ENCODE data around the gene ACP6.

Gene ACP6

DNA sequence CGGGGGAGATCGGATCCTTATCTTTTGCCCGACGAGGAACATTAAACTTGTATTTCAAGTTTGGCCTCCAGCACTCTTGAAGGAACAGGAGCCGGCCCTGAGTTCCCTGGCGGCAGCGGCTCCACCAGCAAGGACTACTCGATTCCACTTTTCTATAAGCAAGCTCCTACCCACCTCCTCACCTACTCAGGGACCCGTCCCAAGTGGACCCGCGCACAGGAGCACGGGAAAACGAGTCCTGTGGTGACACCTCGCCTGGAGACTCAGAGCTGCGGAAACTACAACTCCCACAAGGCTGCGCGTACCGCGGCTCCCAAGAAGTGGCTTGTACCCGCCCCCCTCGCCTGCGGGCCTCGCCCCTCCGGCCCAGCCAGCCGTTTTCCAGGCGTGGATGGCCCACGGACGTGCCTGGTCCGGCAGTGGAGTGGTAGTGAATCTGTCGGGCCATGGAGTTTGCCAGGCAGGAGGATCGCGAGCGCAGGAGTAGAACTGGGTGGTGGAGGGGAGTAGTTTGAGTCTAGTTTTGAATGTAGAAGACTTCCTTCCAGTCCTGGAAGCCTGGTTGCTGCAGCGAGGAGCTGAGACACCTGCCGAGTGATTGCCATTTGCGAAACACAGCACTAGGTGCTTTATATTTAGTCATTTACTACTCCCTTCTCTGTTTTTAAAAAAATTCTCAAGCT lies at the start of gene ACP6:
ACP6 (minus strand) TSS at position 206 of the 683 bp plus-strand sequence. CDS start 476 bp downstream, outside the sequence.
- H3K4me3 ChIP-seq (replicated peaks; ENCODE audit: low read depth, low read length) = peak within 1 kb of the TSS; percentile 82
- TF ChIP-seq, protein P1, sequence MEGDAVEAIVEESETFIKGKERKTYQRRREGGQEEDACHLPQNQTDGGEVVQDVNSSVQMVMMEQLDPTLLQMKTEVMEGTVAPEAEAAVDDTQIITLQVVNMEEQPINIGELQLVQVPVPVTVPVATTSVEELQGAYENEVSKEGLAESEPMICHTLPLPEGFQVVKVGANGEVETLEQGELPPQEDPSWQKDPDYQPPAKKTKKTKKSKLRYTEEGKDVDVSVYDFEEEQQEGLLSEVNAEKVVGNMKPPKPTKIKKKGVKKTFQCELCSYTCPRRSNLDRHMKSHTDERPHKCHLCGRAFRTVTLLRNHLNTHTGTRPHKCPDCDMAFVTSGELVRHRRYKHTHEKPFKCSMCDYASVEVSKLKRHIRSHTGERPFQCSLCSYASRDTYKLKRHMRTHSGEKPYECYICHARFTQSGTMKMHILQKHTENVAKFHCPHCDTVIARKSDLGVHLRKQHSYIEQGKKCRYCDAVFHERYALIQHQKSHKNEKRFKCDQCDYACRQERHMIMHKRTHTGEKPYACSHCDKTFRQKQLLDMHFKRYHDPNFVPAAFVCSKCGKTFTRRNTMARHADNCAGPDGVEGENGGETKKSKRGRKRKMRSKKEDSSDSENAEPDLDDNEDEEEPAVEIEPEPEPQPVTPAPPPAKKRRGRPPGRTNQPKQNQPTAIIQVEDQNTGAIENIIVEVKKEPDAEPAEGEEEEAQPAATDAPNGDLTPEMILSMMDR (IDR thresholded peaks at IDR 0.05; ENCODE audit: low read length, missing control alignments) = no peak
- peak; percentile 96 for DNase-seq (ENCODE audit: low read depth)

DNA sequence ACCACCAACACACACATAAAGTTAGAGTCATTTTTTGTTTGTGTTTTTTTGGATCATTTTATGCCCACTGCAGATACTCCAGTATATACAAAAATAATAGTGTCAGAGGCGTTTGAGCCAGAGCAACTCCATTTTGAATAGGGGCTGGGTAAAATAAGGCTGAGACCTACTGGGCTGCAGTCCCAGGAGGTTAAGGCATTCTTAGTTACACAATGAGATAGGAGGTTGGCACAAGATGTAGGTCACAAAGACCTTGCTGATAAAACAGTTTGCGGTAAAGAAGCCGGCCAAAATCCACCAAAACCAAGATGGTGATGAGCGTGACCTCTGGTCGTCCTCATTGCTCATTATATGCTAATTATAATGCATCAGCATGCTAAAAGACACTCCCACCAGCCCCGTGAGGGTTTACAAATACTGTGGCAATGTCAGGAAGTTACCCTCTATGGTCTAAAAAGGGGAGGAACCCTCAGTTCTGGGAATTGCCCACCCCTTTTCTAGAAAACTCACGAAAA lies 49.4 kb upstream of the ACP6 start:
- TF ChIP-seq, protein P1 (IDR thresholded peaks at IDR 0.05; ENCODE audit: low read length, missing control alignments) = no peak
- DNase-seq (ENCODE audit: low read depth) = no peak
- no peak overlapping the region for H3K4me3 ChIP-seq (replicated peaks; ENCODE audit: low read depth, low read length)

- TF ChIP-seq, protein P1 (IDR thresholded peaks at IDR 0.05; ENCODE audit: low read length, missing control alignments) = no peak
- DNase-seq (ENCODE audit: low read depth) = no peak
- H3K4me3 ChIP-seq (replicated peaks; ENCODE audit: low read depth, low read length) = no peak overlapping the region
Observed at GRCh38 chr1:147719029-147719698, 48.8 kb upstream of the ACP6 start.

DNA sequence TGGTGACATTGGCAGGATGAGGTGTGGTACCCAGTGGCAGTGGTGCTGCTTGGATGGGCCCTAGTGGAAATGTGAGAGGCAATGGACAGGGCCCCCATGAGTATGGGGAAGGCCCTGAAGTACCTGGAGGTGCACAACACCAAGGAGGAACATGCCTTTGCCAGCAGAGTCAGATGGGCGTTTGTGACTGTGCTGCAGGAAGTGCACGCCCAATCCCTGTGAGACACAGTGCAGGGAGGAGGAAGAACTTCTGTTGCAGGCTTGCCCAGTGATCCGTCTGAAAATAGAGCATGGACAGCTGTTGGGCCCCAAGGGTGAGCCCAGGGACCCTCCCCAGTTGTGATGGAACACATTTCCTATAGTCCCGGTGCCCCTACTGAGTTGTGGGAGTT lies 47.4 kb upstream of the ACP6 start:
- DNase-seq (ENCODE audit: low read depth) = no peak
- no peak overlapping the region for H3K4me3 ChIP-seq (replicated peaks; ENCODE audit: low read depth, low read length)
- TF ChIP-seq, protein P1 (IDR thresholded peaks at IDR 0.05; ENCODE audit: low read length, missing control alignments) = no peak

DNA sequence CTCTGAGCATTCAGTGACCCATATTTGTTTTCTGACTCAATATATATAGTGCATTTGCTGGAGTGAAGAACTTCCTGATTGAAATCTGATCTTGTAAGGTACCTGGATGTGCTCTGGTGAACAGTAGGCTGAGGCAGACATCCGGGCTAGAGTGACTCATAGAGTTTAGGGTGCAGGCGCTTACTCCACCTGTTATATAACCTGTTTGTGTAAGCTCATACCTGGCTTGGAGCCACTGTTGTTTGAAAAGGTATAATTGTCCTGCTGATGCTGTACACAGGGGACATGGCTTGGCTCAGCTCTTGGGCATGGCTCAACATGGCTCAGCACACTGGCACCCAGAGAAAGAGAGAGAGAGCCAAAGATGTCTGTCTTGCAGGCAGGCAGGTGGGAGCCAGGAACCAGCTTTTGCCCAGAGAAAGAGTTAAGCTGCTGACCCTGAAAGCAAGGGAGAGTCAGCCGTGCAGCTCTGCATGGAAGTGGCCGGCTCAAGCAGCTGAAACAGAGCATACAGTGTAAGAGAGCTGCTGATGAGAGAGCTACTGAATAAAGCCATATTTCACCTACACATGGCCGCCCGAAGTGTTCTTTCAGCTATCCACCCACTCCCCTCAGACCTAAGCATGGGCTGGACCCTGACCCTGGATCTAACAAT lies 46.9 kb upstream of the ACP6 start:
- DNase-seq (ENCODE audit: low read depth) = no peak
- H3K4me3 ChIP-seq (replicated peaks; ENCODE audit: low read depth, low read length) = no peak overlapping the region
- TF ChIP-seq, protein P1 (IDR thresholded peaks at IDR 0.05; ENCODE audit: low read length, missing control alignments) = no peak

DNA sequence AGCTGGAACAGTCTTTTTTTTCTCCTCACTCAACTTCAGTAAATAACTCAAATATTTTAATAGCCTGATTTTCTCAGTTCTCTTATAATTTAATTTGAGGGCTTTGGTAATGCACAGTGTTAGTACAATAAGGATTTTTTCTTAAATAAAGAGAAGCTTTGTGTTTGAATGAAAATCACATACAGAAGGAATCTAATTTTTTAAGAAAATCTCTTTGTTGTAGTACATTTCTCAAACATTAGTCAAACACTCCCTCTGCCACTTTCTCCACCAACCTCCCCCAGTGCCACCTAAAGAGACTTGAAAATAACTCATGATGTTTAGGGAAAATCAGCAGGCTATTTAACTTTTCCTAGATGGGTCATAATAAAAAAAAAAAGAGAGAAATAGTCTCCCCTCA lies 42.3 kb upstream of the ACP6 start:
- H3K4me3 ChIP-seq (replicated peaks; ENCODE audit: low read depth, low read length) = no peak overlapping the region
- no peak for DNase-seq (ENCODE audit: low read depth)
- TF ChIP-seq, protein P1 (IDR thresholded peaks at IDR 0.05; ENCODE audit: low read length, missing control alignments) = no peak
